SHP77 treated with DMSO at 0.1 percent for 48 hours (cell line): ENCODE results near the gene TNS1.

Source experiments
- DNase-seq: peaks from one replicate; lab custom pipeline; 2025; lab: John Stamatoyannopoulos, UW

The TNS1 gene

GRCh38 chr2:217998926-217999594 is 3.7 kb downstream of the TNS1 start:
- no peak for DNase-seq

GRCh38 chr2:217997510-217997909 is 5.3 kb downstream of the TNS1 start:
- no peak for DNase-seq

DNA sequence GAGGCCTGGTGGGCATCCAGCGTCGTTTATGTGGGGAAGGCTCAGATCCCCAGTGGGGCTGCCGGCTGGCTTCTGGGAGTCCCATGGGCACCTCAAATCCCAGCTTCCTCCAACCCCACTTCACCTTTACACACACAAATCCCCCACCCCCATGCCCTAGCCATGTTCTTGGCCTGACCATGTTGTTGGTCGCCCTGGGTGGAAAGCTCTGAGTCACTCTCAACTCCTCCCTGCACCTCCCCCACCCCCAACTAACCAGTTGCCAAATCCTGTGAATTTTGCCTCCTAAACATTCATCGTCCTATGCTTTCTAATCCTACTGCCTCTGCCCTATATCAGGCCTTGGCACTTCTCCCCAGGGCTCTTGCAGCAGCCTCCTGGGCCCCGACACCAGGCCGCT is 6.4 kb downstream of the TNS1 start:
- no peak for DNase-seq

GRCh38 chr2:217995731-217996231 is 7.0 kb downstream of the TNS1 start:
- no peak for DNase-seq

- DNase-seq, result no peak
Measured at GRCh38 chr2:217994776-217995274, 8.0 kb downstream of the TNS1 start.

- DNase-seq, result peak; percentile 5
Measured at GRCh38 chr2:217993817-217994463, 8.9 kb downstream of the TNS1 start.

DNA sequence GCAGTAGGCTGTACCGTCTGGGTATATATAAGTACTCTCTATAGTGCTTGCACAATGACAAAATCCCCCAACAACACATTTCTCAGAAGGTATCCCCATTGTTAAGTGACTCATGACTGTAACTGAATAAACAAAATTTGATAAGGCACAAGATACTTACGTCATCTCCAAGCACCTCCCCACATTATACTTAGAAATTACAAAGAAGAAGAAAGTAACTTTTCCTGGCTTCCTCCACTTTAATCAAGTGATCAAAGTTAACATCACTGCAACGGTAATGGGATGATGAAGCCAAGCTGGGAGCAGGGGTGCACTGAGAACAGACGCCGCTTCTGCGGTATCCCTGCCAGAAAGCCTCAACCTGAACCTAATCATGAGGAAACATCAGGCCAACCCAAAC is 9.7 kb downstream of the TNS1 start:
- no peak for DNase-seq

DNA sequence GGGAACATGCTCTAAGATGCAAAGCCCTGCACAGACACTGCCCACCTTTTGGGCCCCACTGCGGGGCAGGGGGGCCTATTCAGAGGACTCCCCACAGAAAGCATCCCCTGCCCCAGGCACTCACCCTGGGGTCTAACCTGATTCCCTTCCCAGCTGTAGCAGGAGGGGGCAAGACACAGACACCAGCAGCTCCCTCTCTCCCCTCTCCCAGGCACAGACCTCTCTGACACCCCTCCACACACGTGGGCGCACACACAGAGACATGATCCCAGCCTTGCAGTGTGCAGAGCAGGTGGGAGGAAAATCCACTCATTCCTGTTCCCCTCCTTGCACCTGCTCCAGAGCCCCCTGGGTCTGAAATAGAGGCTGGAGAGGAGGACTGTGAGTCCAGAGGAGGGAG is 10.7 kb downstream of the TNS1 start:
- DNase-seq, result no peak

DNA sequence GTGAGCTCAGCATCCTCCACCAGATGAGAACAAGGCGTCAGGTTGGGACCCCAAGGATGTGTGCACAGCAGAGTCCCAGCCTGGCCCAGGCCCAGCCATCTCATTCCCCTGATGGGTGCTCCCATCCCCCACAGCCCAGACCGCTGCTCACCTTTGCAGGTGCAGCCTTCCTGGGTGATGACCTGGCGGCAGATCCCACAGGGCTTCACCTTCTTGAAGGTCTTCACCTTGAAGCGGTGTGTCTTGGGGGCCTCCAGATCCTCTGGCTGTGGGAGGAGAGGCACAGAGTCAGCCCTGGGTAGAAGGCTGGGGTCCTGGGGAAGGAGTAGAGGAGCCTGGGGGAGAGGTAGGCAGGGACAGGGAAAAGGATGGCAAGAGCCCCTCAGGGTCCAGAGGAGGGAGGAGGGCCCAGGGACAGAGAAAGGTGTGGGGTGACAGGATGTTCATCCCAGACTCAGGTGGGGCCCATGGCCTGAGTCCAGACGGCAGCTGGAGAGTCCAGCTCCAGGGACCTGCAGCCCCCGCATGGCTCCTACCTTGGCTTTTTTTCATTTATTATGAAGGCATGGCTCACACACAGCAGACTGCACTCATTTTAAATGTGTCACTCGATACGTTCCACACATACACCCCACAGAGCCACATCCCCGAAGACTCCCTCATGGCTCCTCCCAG is 11.9 kb downstream of the TNS1 start:
- DNase-seq, result no peak

GRCh38 chr2:217990389-217990788 is 12.4 kb downstream of the TNS1 start:
- no peak for DNase-seq

- no peak for DNase-seq
Measured at GRCh38 chr2:217989221-217989948, 13.4 kb downstream of the TNS1 start.

- DNase-seq, result no peak
Measured at GRCh38 chr2:217988840-217989204, 14.0 kb downstream of the TNS1 start.

DNA sequence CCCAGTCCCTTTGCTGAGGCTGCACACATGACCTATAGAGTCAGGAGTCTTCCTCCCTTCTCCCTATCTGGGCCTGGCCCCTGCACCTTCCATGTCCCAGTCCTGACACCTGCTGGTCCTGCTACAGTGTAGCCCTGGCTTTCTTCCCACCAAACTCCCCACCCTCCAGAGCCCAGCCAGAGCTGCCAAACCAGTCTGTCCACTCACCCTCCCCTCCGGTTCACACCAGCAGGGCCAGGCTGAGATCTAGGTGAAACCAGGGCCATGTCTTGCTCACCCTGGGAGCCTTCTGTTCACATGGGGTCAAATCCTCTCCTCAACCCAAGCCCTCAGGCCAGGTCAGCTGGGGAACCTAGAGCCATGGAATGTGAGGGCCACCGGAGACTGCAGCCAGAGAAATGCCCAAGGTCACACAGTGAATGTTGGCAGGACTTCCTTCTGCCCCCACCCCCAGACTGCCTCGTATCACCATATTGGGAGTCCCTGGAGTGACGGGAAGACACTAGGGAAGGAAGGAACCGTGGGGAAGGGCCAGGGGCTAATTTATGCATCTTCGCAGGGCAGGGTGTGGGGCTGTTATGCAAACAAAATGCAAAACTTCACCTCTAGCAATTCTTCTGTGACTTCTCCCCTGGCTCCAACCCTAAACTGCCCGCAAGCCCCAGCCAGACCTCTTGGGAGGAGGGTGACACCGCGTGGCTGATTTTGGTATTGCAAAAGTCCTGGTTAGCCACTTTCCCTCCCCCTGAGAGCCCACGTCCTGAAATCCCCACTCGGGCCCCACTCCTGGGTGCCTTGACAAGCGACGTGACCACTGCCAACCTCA is 14.6 kb downstream of the TNS1 start:
- no peak for DNase-seq

- DNase-seq, result no peak
Measured at GRCh38 chr2:217987391-217987790, 15.4 kb downstream of the TNS1 start.

- DNase-seq, result no peak
Measured at GRCh38 chr2:217986256-217986961, 16.4 kb downstream of the TNS1 start.

DNA sequence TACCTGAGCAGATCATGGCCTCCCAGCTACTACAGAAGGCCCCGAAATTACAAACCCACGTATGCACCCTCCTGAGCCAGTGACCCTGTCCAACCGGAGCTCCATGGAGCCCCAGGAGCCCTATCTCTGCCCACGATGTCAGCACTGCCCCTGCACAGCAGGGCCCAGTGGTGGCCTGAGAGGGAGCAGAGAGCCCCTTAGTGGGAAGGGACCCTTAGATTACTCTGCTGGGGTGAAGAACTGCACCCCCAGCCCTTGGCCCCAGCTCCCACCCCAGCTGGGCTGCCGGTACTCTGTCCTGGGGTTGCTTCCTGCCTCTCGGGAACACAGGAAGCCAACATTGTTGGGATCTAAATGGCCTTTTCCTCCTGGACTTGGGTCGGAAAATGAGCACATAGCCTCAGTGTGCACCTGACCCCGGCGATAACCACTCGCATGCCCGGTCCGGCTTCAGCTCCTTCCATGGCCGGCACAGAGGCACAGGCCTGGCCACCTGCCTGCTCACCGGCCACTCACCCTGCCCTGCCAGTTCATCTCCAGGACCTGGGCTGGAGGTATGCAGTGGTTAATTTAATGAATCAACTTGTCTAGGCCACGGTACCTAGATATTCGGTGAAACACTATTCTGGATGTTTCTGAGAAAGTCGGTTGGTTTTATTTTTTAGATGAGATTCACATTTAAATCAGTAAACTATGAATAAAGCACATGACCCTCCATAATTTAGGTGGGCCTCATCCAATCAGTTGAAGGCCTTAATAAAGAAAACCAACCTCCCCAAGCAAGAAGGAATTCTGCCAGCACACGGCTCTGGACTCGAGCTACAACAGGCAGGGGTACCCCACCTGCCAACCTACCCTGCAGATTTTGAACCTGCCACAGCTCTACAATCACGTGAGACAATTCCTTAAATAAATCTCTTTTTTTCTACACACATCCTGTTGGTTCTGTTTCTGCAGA is 19.2 kb downstream of the TNS1 start:
- DNase-seq, result no peak

GRCh38 chr2:217981971-217982370 is 20.8 kb downstream of the TNS1 start:
- no peak for DNase-seq

DNA sequence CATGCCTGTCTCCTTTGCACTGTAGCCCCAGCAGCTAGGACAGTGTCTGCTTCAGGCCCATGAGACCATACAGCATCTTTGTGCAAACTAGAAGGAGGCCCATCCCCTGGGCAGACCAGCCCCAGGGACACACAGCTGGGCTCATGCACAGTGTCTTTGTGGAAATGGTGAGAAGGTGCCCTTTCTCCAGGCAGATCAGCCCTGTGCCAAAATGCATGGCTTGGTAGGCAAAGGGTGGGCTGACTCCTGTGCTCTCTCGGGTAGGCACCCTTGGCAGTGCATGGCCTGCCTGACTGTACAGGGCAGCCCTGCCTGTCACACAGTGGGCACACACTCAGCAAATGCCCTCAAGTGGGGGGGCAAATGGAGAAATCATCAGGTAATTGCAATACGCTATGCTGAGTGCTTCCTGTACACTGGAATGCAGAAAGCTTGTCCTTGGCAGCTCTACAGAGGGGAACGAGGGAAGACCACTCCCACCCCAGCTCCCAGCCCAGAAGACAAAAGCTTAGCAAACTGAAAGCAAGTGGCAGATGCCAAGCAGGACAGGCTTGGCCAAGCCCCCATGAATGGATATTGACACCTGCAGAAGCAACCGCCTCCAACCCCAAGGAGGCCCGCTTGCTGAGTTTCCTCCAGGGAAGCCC is 21.6 kb downstream of the TNS1 start:
- DNase-seq, result no peak

DNA sequence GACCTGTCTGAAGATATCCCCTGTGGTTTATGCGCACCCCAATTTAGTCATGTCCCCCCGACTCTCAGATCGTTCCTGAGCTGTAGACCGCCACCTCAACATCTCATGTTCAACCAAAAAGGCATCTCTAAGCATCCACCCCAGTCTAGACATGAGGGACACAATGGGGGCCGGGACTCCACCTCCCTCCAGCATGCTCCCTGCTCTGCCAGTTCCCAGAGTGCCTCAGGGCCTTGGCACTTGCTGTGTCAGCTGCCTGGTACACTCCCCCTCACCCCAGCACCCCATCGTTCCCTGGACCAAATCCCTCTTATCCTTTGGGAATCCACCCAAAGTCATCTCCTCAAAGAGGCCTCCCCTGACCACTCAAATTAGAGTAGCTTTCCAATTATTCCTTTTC is 22.2 kb downstream of the TNS1 start:
- no peak for DNase-seq
